ENCODE measurements around the gene BPIFB6. TPM values are rescaled to one million over a fixed set of nuclear protein-coding genes. Genes with fewer than 3 reads are reported as not detected.
A peak's percentile ranks its signal among the peaks of the same experiment; 100 is the strongest.

BPIFB6 gene
- total RNA-seq, 2 experiments from 2014 or later: not detected

- POLR2A ChIA-PET: interaction anchor here (0.5 to 1.9 kb wide), 5 partner anchors 11 to 39 kb away, joined by 3 to 4 read pairs (median 3); no protein-coding TSS in a partner anchor
- ATAC-seq: no peak
- peaks cover 22% of the 10 kb centered on the region for H3K4me1 Mint-ChIP-seq (ENCODE audit: low read depth)
- no peaks in the 10 kb centered on the region for H3K9me3 Mint-ChIP-seq
- CTCF ChIA-PET: interaction anchor here (1.6 kb wide), 1 partner anchor 42 kb away, joined by 5 read pairs; no protein-coding TSS in a partner anchor
- intact Hi-C loops (cut with micrococcal nuclease): no loop called here
- H3K27me3 Mint-ChIP-seq: no peaks in the 10 kb centered on the region
- no peak overlapping the region for H3K27ac Mint-ChIP-seq
- H3K36me3 Mint-ChIP-seq (ENCODE audit: low read depth): no peaks in the 10 kb centered on the region
- TF ChIP-seq CTCF (IDR thresholded peaks at IDR 0.05): no peak
- no peak for DNase-seq
- no peak overlapping the region for H3K4me3 Mint-ChIP-seq
These were observed 43.4 kb upstream of the BPIFB6 start for GRCh38 chr20:32988008-32988407.

- no peak for ATAC-seq
- intact Hi-C loops (cut with micrococcal nuclease): no loop called here
- DNase-seq: no peak
- Mint-ChIP-seq H3K27me3 (no peaks in the 10 kb centered on the region), H3K36me3 (ENCODE audit: low read depth) (peaks cover 2% of the 10 kb centered on the region), H3K4me3 (no peak overlapping the region), H3K27ac (no peak overlapping the region), H3K9me3 (peaks cover under 1% of the 10 kb centered on the region), H3K4me1 (ENCODE audit: low read depth) (peaks cover 29% of the 10 kb centered on the region)
- ChIA-PET POLR2A (interaction anchor here (1.2 to 1.6 kb wide), 2 partner anchors 8 to 50 kb away, joined by 3 read pairs; no protein-coding TSS in a partner anchor), CTCF (interaction anchor here (1.0 to 3.4 kb wide), 4 partner anchors 15 to 211 kb away, joined by 3 to 13 read pairs (median 4); partner anchors contain the start of gene SUN5)
- TF ChIP-seq CTCF (IDR thresholded peaks at IDR 0.05): no peak
These were observed 41.8 kb upstream of the BPIFB6 start for GRCh38 chr20:32989507-32990283.

GRCh38 chr20:32990426-32990825 is 41.0 kb upstream of the BPIFB6 start:
- peaks cover 29% of the 10 kb centered on the region for H3K4me1 Mint-ChIP-seq (ENCODE audit: low read depth)
- intact Hi-C loops (cut with micrococcal nuclease): no loop called here
- DNase-seq (no peak), ATAC-seq (no peak)
- H3K4me3 Mint-ChIP-seq: no peak overlapping the region
- peaks cover 3% of the 10 kb centered on the region for H3K36me3 Mint-ChIP-seq (ENCODE audit: low read depth)
- no peak for TF ChIP-seq CTCF (IDR thresholded peaks at IDR 0.05)
- no peaks in the 10 kb centered on the region for H3K27me3 Mint-ChIP-seq
- ChIA-PET CTCF (interaction anchor here (1.0 to 3.4 kb wide), 4 partner anchors 15 to 212 kb away, joined by 3 to 13 read pairs (median 4); partner anchors contain the start of gene SUN5), POLR2A (interaction anchor here (1.2 to 1.6 kb wide), 3 partner anchors 9 to 49 kb away, joined by 3 to 5 read pairs (median 3); no protein-coding TSS in a partner anchor)
- no peak overlapping the region for H3K27ac Mint-ChIP-seq
- peaks cover 8% of the 10 kb centered on the region for H3K9me3 Mint-ChIP-seq

GRCh38 chr20:32991383-32991782 is 40.1 kb upstream of the BPIFB6 start:
- ATAC-seq: peak; percentile 88
- H3K4me3 Mint-ChIP-seq: no peak overlapping the region
- H3K36me3 Mint-ChIP-seq (ENCODE audit: low read depth): peaks cover 3% of the 10 kb centered on the region
- ChIA-PET CTCF (interaction anchor here (1.6 to 3.4 kb wide), 2 partner anchors 14 to 45 kb away, joined by 5 to 13 read pairs; partner anchors contain the start of gene SUN5), POLR2A (interaction anchor here (0.7 to 1.6 kb wide), 4 partner anchors 13 to 48 kb away, joined by 3 to 5 read pairs (median 4); no protein-coding TSS in a partner anchor)
- H3K27ac Mint-ChIP-seq: no peak overlapping the region
- peaks cover 29% of the 10 kb centered on the region for H3K4me1 Mint-ChIP-seq (ENCODE audit: low read depth)
- peak; percentile 46 for DNase-seq
- peaks cover 10% of the 10 kb centered on the region for H3K9me3 Mint-ChIP-seq
- H3K27me3 Mint-ChIP-seq: no peaks in the 10 kb centered on the region
- intact Hi-C loops (cut with micrococcal nuclease): no loop called here
- no peak for TF ChIP-seq CTCF (IDR thresholded peaks at IDR 0.05)
